WTC11 (cell line): ENCODE data around the gene ARSA.

Experiments
- KAT7 ChIP-seq: sonication (generic); formaldehyde crosslinking; IDR thresholded peaks from 2 replicates; pipeline ENCODE4 v1.8.1; 2023; ENCODE audit warnings: missing genetic modification reagents, mild to moderate bottlenecking, borderline replicate concordance
- NFE2L1 ChIP-seq: sonication (generic); formaldehyde crosslinking; IDR thresholded peaks from 2 replicates; pipeline ENCODE4 v1.8.1; 2023; ENCODE audit warnings: missing genetic modification reagents
- USF2 ChIP-seq: sonication (generic); formaldehyde crosslinking; IDR thresholded peaks from 2 replicates; pipeline ENCODE4 v1.8.1; 2023; ENCODE audit warnings: mild to moderate bottlenecking, missing genetic modification reagents, moderate library complexity

GRCh38 chr22:50610581-50610980 is 17.4 kb downstream of the ARSA start:
- TF ChIP-seq USF2, result no peak
- no peak for TF ChIP-seq KAT7 (CRISPR knock-in tag)
- no peak for TF ChIP-seq NFE2L1
